Inferior parietal cortex (tissue), 1 donor: ENCODE measurements around the gene STARD3NL.

Source experiments
- DNase-seq: peaks from one replicate; pipeline ENCODE4 v3.0.0-alpha.2; 2016; ENCODE audit errors: extremely low spot score

STARD3NL gene

DNA sequence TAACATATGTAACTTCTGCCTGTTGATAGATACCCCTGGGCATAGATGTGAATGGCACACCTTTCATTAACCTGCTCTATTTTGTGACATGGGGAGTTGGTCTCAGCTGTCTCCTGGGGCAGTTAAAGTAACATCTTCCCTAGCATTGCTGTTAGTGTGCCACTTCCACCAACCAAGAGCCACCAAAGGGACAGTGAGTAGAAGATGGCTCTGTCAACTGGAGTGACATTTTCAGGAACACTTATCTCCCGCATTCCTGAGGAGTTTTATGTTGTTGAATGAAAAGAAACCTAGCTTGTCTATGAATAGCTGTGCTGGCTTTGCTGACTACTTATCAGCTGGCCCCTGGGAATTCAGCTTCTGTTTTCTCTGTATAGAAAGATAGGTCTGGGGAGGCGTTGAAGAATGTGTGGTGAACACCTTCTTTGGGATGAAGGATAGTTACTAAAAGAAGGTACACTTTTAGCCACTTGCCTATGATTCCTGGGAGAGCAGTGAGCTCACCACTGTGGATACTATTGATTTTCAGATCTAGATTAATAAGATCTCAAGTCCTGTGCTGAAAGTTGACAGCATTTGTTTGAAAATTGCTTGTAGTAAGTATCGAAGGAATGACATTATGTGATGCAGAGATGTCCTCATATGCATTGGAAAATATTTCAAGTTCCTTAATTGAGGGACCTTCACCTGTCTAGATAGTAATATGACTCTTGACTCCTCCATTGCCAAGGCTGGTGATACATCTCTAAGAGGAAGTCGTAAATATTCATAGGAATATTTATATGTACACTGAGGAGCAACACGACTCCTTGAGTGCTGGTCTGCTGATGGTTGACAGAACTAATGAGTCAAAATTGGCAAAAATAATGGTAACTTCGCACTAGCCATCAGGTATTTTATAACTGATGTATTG lies 7.6 kb downstream of the STARD3NL start:
- DNase-seq, result no peak

DNA sequence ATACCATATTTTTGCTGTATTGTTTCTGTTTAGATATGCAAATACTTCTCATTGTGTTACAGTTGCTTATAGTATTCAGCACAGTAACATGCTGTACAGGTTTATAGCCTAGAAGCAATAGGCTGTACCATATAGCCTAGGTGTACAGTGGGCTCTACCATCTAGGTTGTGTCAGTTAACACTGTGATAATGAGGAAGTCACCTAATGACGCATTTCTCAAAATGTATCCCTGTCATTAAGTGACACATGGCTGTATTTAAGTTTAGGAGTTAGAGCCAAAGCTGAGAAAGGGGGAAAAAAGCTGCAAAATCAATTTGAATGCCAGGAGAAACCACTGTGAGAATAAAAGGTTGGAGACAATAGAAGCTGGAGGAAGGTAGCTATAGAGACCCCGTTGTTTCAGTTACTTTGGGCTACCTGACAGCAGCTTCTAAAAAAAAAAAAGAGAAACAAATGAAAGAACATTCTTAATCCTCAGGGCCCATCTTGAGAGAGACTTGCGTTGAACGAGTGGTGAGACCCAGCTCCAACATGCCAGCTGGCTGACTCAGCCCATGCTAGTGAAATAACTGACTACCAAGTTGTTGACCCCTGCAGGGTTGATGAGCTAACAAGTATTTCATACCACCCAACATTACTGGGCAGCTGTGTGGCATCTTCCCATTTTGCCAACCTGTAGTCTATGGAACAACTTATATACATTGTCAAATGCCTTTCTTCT lies 8.7 kb downstream of the STARD3NL start:
- no peak for DNase-seq

DNA sequence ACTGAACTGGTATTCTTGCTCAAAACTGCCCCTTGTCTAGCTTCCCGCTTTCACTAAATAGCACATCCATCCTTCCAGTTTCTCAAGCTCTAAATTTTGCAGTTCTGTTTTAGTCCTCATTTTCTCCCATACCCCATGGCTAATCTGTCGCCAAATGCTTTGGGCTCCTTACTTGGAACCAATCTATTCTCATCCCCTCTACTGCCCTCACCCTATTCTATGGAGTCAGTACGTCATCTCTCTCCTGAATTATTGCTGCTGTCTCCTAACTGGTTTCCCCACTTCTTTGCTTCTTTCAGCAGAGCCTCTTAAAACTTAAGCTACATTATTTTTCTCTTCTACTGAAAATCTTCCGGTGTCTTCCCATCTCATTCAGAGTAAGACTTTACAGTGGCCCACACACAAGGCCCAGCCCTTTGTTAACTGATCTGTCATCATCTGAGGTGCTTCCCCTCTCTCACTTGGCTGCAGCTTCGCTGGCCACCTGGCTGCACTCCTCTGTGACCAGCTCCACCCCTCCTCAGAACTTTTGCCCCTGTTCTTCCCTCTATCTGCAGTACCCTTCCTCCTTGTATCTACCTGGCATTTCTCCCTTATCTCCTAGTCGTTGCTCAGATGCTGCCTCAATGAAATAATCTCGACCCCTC lies 9.9 kb downstream of the STARD3NL start:
- no peak for DNase-seq

DNA sequence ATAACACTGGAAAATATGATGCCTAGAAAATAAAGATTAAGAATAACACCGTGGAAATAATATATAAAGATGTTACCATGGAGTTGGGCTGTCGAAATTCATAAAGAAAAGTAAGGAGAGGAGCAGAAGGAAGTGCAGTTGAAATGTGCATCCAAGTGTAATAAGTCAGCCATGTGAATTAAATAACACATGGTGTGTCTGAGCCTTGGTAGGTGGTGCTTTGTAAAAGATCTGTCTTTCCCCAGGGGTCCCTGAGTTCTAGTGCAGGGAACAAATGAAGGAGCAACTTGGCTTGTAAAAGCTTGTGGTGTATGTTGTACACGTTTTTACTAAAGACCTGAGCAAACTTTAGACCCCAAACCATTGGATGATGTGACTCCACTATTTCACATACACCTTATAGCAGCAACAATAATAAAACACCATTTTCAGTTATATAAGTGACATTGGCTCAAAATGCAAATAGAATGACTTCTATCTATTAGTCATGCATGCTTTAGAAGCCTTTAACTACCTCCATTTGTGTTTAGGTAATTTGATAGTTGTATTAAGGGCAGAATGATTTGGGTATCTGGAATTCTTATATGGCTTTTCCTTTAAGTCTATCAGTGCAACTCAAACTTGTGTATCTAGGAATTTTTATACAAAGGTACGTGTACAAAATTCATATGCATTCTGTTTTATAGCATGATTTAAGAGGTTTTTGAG lies 11.3 kb downstream of the STARD3NL start:
- DNase-seq, result no peak

DNA sequence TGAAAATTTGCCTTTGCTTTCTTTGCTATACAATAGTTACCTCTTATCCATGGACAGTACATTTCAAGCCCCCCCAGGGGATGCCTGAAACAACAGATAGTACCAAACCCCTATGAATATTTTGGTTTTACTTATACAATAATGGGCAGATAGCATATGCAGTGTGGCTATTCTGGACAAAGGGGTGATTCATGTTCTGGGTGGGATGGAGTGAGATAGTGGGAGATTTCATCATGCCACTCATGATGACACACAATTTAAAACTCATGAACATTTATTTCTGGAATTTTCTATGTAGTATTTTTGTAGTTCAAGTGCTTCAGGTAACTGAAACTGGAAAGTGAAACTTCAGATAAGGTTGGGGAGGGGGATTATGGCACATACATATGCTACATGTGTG lies 12.0 kb downstream of the STARD3NL start:
- no peak for DNase-seq

DNA sequence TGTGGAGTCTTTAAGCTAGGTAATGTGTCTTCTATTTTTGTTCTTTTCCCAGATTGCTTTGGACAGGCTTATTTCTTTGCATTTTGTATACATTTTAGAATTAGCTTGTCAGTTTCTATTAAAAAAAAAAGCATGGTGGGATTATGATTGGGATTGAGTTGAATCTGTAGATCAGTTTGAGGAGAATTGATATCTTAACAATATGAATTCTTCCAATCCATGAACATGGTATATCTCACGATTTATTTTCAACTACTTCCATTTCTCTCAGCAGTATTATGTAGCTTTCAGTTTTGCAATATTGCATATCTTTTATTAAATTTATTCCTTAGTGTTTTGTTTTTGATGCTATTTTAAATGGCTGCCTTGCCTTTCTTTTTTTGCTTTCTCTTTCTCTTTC lies 13.7 kb downstream of the STARD3NL start:
- DNase-seq, result no peak

DNA sequence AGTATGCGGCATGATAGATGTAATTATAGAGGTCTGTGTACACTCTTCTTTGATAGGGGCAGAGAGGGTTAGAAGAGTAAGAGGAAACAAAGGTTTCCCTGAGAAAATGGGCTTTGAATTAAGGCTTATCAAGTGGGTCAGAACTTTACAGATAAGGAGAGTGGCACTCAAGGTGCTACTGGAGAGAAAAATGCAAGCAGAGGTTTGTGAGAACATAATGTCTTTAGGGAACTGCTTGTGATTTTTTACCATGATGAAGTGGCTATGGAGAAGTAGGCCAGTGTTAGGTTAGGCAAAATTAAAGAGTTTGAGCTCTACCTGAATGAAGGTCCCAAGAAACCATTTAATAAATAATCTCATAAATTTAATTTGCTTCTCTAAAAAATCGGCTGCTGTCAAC lies 14.3 kb downstream of the STARD3NL start:
- DNase-seq, result no peak

DNA sequence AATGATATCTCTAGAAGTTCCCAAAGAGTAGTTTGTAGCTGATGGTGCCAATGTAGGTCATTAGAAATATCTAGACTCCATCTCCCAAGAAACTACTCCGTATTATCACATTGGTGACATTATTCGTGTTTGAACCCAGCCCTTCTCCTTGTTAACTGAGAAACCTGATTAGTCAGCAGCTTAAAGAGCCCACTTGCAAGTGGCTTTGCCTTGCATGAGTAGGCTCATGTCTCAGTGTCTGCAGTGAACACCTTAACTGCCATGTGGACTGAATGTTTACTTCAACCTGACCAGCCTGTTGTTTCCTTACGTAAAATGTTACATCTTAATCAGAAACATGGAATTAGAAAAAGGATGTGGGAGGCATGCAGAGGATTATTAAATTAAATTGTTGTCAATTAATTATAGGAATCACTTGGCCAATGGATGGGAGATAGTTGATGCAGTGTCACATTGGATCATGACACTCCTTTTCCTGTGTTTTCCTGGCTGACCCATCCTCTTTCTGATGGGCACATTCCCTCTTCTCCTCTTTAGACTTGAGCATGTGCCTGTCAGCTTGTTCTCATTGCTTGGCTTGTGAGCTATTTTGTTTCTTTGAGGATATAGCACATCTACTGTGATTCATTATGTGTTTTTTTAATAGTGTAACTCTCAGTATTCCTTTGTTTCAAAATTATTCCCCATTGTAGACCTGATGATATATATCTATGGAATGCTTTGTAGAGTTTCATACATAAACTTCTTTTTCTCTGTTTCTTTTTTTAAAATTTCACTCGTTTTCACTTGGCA lies 18.0 kb downstream of the STARD3NL start:
- DNase-seq, result no peak

DNA sequence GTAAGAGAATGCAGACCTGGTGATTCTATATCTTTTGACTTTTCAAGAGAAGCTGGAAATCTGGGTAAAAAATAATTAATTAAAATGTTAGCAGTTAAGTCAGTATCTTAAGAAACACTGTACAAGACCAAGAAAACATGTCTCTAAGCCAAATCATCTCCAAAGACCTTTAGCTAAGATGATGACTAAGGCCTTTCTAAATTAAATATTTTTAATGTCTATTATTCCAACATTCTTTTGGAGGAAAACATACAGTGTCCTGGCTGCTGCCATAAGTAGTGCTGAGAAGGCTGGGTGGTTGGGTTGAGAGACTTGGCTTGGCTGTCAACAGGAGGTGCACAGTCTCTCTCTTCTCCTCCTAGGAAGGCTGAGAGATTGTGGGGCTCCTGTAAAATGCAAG lies 20.3 kb downstream of the STARD3NL start:
- no peak for DNase-seq

DNA sequence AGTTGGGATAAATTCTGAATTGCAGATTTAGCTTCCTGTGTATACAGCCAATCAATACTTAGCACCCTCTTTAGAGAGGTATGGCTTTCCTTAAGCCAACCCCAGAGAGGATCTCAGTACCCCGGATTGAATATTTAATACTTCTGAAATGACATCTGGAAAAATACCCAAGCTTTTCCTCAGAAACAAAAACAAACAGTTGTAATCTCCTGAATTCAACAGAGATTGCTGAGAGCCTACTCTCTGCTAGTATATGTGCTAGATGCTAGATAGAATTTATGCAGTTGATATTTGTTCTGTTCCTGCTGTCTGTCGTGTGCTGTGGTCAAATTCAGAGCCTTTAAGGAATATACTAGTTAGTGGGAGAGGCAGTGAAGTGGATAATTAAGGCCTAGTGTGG lies 21.1 kb downstream of the STARD3NL start:
- DNase-seq, result no peak

DNA sequence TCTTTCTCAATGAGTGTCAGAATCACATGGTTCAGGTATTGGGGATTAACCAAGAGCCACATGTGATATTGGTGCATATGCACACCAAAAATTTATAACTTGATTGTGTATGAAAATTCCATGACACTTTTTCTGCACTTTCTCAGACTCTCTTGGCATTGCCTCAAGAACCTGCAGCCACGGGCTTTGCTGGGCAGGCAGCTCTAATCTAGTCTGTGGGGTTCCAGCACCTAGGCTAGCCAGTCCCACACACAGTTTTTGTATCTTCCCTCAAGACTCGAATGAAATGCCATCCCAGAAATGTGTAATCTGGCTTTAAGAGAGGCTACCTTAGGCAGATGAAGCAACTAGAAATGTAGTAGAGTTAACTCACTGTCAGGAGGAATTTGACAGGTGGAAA lies 21.7 kb downstream of the STARD3NL start:
- DNase-seq, result no peak

DNA sequence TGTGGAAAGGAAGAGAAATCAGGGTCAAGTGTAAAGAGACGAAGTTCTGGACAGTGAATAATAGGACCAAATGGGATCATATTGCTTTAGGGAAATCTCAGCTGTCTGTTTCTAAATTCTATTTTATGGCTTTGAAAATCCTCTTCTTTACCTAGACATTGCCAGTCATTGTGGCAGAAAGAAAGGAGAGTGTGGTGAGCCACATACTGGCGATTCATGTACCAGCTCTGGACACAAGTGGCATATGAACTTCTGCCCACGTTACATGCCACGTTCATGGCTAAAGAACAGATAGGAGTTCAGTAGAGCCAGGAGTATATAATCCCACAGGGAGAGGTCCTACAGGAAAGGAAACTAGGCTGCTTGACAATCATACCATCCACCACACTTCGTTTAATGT lies 28.0 kb downstream of the STARD3NL start:
- DNase-seq, result no peak

DNA sequence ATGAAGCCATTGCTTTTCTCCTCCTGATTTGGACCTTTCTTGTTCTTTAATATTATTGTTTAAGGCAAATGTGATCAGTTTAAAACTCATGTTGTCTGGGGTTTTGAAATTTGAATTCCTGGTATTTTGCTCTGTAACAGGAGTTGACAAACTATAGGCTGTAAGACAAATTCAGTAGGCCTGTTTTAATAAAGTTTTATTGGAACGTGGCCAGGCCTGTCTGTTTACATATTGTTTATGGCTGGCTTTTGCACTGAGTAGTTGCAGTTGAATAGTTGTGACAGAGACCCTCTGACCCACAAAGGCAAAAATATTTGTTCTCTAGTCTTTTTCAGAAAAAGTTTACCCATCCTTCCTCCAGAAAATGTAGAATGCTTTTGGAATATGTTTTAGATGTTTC lies 29.8 kb downstream of the STARD3NL start:
- no peak for DNase-seq

DNA sequence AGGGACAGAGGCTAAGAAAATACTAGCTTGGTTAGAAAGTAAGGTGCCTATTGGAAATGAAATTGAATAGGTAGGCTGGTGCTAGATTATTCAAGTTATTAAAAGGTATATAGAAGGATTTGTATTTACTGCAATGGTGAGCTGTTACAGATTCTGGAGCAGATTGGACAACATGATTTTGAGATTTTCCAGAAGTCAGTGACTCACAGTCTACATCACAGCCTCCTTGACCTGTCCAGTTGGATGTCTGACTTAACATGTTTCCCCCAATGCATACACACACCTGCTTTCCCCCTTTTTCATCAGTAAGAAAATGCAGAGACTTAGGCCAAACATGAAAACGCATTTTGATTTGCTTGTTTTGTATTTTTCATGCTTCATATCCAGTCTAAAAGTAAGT lies 33.4 kb downstream of the STARD3NL start:
- no peak for DNase-seq

DNA sequence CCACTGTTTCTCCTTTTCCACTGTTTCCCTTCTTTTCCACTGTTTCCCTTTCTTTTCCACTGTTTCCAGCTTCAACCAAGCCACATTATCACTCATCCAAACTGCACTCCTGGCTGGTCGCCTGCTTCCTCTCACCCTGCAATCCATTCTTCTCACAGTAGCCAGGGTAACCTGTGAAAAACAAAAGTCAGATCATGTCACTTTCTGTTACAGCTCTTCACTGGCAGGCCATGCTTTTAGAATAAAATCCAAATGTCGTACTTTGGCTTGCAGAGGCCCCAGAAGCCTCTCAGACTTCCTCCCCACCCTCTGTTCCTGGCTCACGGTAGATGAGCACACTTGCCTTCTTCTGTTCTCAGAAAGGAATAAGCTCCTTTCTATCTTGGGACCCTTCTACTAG lies 33.9 kb downstream of the STARD3NL start:
- no peak for DNase-seq

DNA sequence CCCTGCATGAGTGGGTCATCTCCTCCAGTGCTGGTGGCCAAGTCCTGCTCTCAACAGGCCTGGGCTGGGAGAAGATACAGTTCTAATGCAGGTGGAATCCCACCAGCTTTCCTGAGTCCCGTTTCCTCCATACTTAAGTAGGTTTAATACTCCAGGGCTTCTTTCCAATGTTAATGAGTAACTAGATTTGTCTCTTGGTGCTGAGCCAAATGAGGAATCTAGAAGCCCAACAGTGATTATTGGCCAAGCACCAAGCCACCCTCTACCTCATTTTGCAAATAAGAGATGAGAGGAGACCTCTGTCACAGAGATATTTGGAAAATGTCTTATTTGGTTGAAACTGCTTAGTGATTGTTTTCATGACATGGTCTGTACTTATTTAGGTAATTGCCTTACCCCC lies 37.1 kb downstream of the STARD3NL start:
- DNase-seq, result no peak

DNA sequence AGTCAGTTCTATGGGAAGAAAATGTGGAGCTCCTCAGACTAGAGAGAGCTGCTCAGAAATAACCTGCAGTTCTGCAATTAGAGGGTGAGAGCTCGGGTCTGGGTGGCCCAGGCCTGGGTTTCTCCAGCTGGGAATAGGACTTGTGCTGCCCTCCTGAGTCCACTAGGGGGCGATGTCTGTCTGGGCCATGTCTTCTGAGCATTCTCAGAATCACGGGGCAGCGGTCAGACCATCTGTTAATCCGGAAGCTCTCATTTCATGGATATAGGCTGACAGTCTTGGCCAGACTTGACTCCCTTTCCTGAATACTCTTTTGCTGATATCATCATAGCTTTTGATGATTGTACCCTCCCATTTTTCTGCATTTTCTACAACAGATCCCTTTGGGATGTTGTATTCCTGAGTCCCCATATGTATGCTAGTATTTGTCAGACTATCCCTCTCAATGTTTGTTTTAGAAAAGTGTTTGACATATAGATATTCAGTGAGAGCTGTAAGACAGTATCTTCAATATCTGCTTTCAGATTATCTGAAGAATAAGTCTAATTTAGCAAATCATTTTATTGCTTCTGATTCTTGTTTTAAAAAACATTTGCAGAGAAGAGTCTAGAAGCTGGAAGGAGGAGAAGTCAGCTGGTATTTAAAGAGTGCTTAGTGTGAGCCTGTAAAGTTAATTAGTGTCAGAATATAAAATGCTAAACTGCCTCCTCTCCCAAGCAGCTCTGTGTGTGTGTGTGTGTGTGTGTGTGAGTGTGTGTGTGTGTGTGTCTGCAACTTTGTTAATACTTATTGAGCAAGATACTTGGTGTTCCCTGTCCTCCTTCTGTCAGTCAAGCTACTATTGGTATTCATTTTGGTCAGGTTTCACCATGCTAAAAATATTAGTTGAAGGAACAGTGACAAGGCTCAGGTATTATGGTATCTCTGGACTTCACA lies 38.0 kb downstream of the STARD3NL start:
- peak; percentile 86 for DNase-seq

DNA sequence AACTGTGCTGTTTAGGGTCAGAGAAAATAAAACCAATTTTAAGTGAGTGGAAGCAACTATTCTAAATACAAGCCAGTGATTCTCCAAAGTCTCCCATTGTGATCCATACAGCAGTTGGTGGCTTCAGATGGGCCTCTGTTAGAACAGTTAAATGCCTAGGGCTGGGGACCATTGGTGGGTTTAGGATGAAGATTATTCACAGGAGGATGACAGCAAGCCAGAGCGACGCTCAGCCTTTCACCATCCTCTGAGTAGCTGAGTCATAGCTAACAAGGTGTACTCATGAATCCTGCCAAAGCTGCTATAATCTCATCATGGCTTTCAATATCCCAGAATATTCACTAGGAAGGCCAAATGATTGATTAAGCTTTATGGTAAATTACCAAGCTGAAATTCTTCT lies 39.6 kb downstream of the STARD3NL start:
- DNase-seq, result no peak

DNA sequence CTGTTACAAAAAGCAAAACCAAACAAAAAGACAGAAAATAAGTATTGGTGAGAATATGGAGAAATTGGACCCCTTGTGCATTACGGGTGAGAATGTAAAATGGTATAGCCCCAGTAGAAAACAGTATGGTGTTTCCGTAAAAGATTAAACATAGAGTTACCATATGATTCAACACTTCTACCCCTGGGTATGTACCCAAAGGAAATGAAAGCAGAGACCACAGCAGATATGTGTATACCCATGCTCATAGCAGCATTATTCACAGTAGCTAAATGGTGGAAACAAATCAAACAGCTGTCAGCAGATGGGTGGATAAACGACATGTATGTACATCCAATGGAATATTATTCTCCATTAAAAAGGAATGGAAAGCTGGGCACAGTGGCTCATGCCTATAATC lies 42.4 kb downstream of the STARD3NL start:
- DNase-seq, result no peak

DNA sequence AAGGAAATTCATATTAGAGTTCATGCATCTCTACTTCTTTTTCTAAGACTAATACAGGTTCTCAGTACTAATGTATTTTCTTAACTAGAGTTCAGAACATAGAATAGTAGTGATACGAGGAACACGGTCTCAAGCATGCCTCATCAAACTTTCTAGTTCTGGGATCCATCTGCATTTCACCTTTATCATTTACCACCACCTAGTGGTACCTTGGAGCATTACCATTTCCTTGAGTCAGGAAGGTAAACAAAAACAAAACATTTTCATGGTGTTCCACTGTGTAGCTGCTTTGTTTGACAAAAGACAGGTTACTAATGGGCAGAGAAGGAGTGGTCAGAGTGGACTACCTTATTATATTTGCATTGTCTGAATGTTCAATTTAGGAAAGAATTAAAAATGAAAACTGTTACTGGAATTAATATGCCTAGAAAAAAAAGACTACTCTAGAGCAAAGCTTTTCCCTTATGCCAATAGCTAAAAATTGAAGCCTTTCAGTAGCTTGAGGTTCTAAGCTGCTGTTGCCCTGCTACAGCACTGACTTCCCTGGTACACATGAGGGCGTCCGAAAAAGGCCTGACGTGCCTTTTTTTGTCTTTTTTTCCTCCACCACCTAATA lies 44.5 kb downstream of the STARD3NL start:
- peak; percentile 85 for DNase-seq
